ENCODE measurements around the gene SCARB1. TPM values are rescaled to one million over a fixed set of nuclear protein-coding genes. Genes with fewer than 3 reads are reported as not detected.

Gene SCARB1
- total and polyA plus RNA-seq, 5 experiments from 2014 or later, result 2.7 to 7.2 (median 3.9) TPM

DNA sequence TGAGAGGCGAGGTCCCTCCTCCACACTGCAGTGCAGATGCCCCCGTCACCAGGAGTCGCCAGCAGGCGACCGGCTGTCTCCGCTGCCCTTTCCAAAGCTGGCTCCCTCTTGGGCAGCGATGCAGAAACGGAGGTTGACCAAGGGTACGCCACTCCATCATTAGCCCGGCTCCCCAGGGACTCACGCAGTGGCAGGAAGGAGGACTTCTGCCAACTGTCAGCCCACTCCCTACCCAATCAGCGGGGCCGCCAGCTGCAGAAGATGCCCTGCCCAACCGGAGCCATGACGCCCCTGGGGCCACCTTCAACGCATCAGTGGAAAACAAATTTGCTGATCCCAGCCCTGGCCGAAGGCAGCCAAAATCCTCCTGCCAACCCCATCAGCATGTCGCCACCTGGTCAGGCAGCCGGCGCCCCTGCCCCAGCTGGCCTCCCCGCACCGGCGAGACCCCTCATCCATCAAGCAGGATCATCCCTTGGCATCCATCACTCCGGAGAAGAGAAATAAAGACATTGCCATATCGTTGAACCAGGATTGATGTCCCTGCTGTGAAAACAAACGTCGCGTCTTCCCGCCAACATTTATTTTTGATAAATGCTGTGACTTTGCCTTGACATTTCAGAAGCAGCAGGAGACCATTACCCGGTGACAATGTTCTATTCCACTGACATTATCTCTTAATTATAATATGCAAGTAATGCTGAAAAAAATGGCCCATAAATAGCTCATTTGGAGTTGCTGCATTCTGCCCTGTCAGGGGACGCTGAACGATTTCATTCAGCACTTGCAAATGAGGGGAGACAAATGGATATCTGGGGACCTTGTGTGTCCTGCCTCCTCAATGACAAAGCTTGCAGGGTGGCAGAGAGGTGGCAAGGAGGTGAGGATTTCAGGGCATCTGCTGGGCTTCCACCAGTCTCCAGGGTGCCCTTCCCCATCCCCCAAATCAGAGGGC lies 105.1 kb downstream of the SCARB1 start:
- POLR2A ChIA-PET, result no interaction called here
- no peak for DNase-seq
- H3K4me3 Mint-ChIP-seq, result no peak overlapping the region
- H3K36me3 Mint-ChIP-seq, result no peaks in the 10 kb centered on the region
- peaks cover 6 to 49% (median 23%) of the 10 kb centered on the region in 4 donors for H3K4me1 Mint-ChIP-seq
- peaks cover 0 to 7% (median 0%) of the 10 kb centered on the region in 5 donors for H3K27me3 Mint-ChIP-seq
- ATAC-seq, result no peak
- peaks cover 0 to 4% (median 0%) of the 10 kb centered on the region in 9 donors for H3K9me3 Mint-ChIP-seq
- no peak overlapping the region for H3K27ac Mint-ChIP-seq

DNA sequence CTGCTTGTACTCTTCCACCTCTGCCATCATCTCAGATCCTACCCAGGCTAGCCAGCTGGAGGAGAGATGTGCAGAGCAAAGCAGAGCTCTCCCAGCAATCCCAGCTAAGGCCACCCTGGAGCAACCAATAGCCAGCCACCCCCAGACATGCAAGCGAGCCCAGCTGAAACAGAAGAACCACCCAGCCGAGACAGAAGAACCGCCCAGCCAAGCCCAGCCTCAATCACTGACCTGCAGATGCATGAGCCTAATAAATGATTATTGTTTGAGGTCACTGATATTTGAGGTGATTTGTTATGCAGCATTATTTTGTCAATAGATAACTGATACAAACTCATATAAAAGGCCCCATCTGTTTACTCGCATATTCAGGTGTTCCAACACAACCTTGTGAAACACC lies 106.3 kb downstream of the SCARB1 start:
- Mint-ChIP-seq H3K4me1 (peaks cover 6 to 46% (median 17%) of the 10 kb centered on the region in 4 donors), H3K9me3 (peaks cover 0 to 5% (median 0%) of the 10 kb centered on the region in 9 donors), H3K27me3 (peaks cover 0 to 9% (median 0%) of the 10 kb centered on the region in 5 donors), H3K27ac (no peak overlapping the region), H3K4me3 (no peak overlapping the region), H3K36me3 (no peaks in the 10 kb centered on the region)
- DNase-seq (no peak), ATAC-seq (no peak)
- POLR2A ChIA-PET, result no interaction called here

DNA sequence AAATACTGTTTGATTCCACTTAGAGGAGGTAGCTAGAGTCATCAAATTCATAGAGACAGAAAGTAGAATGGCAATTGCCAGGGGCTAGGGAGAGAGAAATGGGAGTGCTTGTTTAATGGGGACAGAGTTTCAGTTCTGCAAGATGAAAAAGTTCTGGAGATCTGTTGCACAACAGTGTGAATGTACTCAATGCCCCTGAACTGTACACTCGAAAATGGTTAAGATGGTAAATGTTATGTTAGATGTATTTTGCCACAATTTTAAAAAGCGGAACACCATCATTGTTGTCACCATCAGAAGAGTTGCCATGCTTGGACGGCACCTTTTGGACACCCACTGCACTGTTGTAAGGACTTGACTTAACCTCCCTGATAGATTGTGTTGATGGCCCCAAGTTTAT lies 106.9 kb downstream of the SCARB1 start:
- no peak overlapping the region for H3K4me3 Mint-ChIP-seq
- DNase-seq (no peak), ATAC-seq (no peak)
- no peaks in the 10 kb centered on the region for H3K36me3 Mint-ChIP-seq
- H3K4me1 Mint-ChIP-seq, result peaks cover 6 to 43% (median 16%) of the 10 kb centered on the region in 4 donors
- POLR2A ChIA-PET, result no interaction called here
- no peak overlapping the region for H3K27ac Mint-ChIP-seq
- peaks cover 0 to 5% (median 0%) of the 10 kb centered on the region in 9 donors for H3K9me3 Mint-ChIP-seq
- peaks cover 0 to 9% (median 0%) of the 10 kb centered on the region in 5 donors for H3K27me3 Mint-ChIP-seq

DNA sequence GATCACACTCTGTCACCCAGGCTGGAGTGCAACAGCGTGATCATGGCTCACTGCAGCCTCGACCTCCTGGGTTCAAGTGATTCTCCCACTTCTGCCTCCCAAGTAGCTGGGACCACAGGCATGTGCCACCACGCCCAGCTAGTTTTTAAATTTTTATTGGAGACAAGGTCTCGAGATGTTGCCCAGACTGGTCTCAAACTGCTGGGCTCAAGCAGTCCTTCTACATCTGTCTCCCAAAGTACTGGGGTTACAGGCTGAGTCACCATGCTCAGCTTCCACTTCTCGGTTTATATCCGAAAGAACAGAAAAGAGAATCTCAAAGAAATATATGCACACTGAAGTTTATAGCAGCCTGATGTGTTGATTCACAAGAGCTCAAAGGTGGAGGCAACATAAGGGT lies 107.5 kb downstream of the SCARB1 start:
- H3K27me3 Mint-ChIP-seq, result peaks cover 0 to 10% (median 0%) of the 10 kb centered on the region in 5 donors
- DNase-seq (no peak), ATAC-seq (no peak)
- POLR2A ChIA-PET, result no interaction called here
- no peak overlapping the region for H3K4me3 Mint-ChIP-seq
- peaks cover 6 to 43% (median 15%) of the 10 kb centered on the region in 4 donors for H3K4me1 Mint-ChIP-seq
- no peaks in the 10 kb centered on the region for H3K36me3 Mint-ChIP-seq
- no peak overlapping the region for H3K27ac Mint-ChIP-seq
- H3K9me3 Mint-ChIP-seq, result peaks cover 0 to 5% (median 0%) of the 10 kb centered on the region in 9 donors

DNA sequence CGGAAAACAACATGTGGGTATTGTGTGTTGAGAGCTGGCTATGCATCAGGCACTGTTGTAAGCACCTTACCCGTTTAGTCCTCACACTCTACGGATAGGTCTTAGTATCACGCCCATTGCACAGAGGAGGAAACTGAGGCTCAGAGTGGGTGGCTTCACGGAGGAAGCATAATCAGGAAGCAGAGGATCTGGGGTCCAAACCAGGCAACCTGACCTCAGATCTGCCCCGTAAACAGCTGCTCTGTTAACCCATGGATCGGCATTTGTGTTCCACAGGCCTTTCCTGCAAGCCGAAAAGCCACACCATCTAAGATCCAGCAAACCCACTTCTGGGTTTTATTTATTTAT lies 107.9 kb downstream of the SCARB1 start:
- POLR2A ChIA-PET, result no interaction called here
- H3K36me3 Mint-ChIP-seq, result no peaks in the 10 kb centered on the region
- ATAC-seq (no peak), DNase-seq (no peak)
- H3K27ac Mint-ChIP-seq, result peak overlapping the region in 2 of 10 donors; percentile 41 to 63
- peaks cover 0 to 13% (median 0%) of the 10 kb centered on the region in 5 donors for H3K27me3 Mint-ChIP-seq
- H3K4me1 Mint-ChIP-seq, result peaks cover 7 to 43% (median 15%) of the 10 kb centered on the region in 4 donors
- H3K4me3 Mint-ChIP-seq, result peak overlapping the region in 5 of 10 donors; percentile 1 to 68 (median 50)
- H3K9me3 Mint-ChIP-seq, result peaks cover 0 to 5% (median 0%) of the 10 kb centered on the region in 9 donors

DNA sequence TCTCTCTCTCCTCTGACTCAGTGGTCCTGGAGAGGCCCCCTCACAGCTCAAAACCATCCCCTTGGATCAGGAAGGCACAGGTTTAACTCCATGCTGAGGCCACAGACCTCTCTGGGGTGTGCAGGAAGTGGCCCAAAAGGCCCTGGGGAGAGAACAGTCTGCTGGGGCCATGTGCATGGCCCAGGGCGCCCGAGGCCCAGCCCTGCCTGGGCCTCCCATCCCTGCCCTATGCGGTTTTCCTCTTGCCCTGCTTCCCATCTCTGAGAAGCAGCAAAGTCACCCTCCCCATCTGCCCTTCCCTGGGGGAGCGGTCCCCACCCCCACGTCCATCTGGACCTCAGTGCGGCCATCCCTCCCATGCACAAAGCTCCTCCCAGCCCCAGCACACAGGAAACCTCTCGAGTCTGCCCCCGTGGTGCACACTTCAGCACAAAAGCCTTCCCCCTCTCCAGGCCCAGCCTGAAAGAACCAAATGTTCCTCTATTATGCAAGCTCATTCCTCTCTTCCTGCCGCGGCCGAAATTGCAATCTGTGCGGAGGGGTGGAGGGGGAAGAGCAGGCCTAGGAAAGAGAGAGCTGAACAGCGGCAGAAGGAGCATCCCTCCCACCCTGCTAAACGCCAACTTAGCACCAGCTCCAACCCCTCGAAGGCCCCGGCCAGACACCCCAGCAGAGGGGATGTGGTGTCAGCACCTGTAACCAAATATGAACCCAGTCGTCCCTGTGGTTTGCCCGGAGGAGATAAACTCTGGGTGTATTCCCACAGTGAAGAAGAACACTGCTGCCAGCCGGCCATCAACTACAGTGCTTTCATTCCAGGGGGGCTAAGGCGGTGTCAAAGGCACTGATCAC lies 108.5 kb downstream of the SCARB1 start:
- H3K27me3 Mint-ChIP-seq, result peaks cover 0 to 13% (median 0%) of the 10 kb centered on the region in 5 donors
- H3K36me3 Mint-ChIP-seq, result no peaks in the 10 kb centered on the region
- DNase-seq (peak in 3 of 10 donors; percentile 18 to 44 (median 23)), ATAC-seq (peak; percentile 41 to 70)
- H3K9me3 Mint-ChIP-seq, result peaks cover 0 to 5% (median 0%) of the 10 kb centered on the region in 9 donors
- peaks cover 7 to 39% (median 21%) of the 10 kb centered on the region in 4 donors for H3K4me1 Mint-ChIP-seq
- H3K4me3 Mint-ChIP-seq, result peak overlapping the region in 9 of 10 donors; percentile 14 to 68 (median 50)
- peak overlapping the region in 4 of 10 donors; percentile 40 to 86 (median 61) for H3K27ac Mint-ChIP-seq
- POLR2A ChIA-PET, result no interaction called here

DNA sequence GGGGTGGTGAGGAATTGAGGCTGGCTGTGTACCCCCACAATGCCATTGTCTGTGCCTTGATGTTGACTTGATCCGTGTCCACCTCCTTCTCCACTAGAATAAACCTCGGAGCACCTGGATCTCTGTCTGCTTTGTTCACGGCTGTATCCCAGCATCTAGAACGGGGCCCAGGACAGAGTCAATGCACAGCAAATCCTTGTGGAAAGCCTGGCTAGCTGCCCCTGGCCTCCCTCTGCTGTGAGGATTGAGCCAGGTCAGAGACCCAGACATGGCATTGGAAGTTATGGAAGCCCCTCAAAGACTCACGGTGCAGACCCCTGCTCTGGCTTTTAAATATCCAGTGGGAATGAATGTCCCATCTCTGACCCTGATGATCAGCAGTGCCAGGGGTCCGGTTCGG lies 109.2 kb downstream of the SCARB1 start:
- Mint-ChIP-seq H3K36me3 (no peaks in the 10 kb centered on the region), H3K27ac (no peak overlapping the region), H3K4me1 (peaks cover 7 to 34% (median 23%) of the 10 kb centered on the region in 4 donors), H3K27me3 (peaks cover 0 to 13% (median 0%) of the 10 kb centered on the region in 5 donors), H3K4me3 (no peak overlapping the region), H3K9me3 (peaks cover 0 to 5% (median 0%) of the 10 kb centered on the region in 9 donors)
- DNase-seq (no peak), ATAC-seq (no peak)
- POLR2A ChIA-PET, result no interaction called here

DNA sequence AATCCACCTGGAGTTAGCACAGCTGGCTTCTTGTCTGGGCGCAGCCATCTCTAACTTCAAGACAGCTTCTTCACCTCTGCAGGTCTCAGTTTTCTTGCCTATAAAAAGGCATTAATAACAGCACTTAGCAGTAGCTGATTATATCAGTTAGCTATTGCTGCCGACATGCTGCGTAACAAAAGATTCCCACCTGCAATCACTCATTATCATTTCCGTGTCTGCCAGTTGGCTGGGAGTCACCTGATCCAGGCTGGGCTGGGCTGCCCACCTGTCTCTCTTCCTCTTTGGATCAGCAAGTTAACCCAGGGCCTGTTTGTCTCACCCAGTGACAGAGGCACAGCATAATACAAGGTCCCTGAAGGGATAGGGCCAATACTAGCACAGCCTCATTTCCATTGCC lies 109.7 kb downstream of the SCARB1 start:
- peak overlapping the region in 1 of 10 donors; percentile 52 for H3K27ac Mint-ChIP-seq
- no peak overlapping the region for H3K4me3 Mint-ChIP-seq
- peaks cover 0 to 5% (median 0%) of the 10 kb centered on the region in 9 donors for H3K9me3 Mint-ChIP-seq
- H3K4me1 Mint-ChIP-seq, result peaks cover 7 to 34% (median 23%) of the 10 kb centered on the region in 4 donors
- no peak for DNase-seq
- POLR2A ChIA-PET, result no interaction called here
- peaks cover 0 to 13% (median 0%) of the 10 kb centered on the region in 5 donors for H3K27me3 Mint-ChIP-seq
- H3K36me3 Mint-ChIP-seq, result no peaks in the 10 kb centered on the region
- no peak for ATAC-seq

DNA sequence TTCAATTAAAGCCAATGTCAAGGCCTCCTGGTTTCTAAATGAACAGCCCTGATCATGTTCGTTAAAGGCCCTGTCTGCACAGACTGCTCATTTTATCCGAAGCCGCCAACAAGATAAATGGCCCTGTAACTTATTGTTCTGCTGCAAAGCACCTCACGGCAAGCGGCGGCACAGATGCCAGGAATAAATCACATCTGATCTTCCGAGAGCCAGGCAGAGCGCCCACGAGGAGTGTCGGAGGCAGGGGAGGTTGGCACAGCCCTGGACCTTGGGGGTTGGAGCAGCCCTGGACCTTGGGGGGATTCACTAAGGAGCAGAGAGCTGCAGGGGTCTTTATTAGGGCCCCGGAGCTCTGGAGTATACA lies 110.5 kb downstream of the SCARB1 start:
- Mint-ChIP-seq H3K27ac (no peak overlapping the region), H3K4me1 (peaks cover 7 to 34% (median 23%) of the 10 kb centered on the region in 4 donors), H3K27me3 (peaks cover 0 to 13% (median 0%) of the 10 kb centered on the region in 5 donors), H3K9me3 (peaks cover 0 to 5% (median 0%) of the 10 kb centered on the region in 9 donors), H3K36me3 (no peaks in the 10 kb centered on the region), H3K4me3 (peak overlapping the region in 1 of 10 donors; percentile 30)
- no peak for ATAC-seq
- DNase-seq, result no peak
- POLR2A ChIA-PET, result no interaction called here

DNA sequence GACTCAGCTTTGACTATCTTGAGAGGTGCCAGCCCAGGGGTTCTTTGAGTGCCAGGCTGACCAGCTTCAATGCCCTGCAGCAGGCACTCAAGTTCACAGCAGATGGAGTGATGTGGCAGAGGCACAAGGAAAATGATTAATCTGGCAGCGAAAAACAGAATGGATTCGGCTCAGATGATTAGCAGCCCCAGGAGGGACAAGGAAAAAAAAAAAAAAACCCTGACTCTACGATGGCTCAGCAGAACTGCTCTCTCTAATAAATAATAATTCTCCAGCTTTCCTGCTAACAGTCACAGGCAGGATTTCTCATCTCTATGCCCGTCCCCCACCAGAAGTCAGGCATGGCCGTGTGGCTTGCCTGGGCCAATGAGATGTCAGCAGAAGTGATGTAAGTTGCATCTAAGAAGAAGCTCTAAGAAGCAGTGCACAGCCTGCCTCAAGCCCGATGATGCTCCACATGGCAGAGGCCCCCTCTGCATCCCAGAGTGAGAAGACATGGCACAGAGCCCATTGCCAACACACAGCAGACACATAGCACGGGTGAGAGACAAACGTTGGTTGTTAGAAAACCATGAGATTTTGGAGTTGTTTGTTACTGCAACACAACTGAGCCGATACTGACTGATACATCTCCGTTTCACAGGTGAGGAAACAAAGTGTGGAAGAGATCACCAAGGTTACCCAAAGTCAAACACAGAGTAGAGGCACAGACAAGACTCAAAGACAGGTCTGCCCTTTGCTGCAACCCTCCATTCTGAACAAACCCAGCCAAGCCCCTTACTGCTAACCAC lies 111.0 kb downstream of the SCARB1 start:
- no peak overlapping the region for H3K4me3 Mint-ChIP-seq
- no peak for DNase-seq
- H3K4me1 Mint-ChIP-seq, result peaks cover 7 to 35% (median 23%) of the 10 kb centered on the region in 4 donors
- H3K36me3 Mint-ChIP-seq, result no peaks in the 10 kb centered on the region
- H3K27ac Mint-ChIP-seq, result no peak overlapping the region
- POLR2A ChIA-PET, result no interaction called here
- peaks cover 0 to 11% (median 0%) of the 10 kb centered on the region in 5 donors for H3K27me3 Mint-ChIP-seq
- H3K9me3 Mint-ChIP-seq, result peaks cover 0 to 5% (median 0%) of the 10 kb centered on the region in 9 donors
- ATAC-seq, result no peak

DNA sequence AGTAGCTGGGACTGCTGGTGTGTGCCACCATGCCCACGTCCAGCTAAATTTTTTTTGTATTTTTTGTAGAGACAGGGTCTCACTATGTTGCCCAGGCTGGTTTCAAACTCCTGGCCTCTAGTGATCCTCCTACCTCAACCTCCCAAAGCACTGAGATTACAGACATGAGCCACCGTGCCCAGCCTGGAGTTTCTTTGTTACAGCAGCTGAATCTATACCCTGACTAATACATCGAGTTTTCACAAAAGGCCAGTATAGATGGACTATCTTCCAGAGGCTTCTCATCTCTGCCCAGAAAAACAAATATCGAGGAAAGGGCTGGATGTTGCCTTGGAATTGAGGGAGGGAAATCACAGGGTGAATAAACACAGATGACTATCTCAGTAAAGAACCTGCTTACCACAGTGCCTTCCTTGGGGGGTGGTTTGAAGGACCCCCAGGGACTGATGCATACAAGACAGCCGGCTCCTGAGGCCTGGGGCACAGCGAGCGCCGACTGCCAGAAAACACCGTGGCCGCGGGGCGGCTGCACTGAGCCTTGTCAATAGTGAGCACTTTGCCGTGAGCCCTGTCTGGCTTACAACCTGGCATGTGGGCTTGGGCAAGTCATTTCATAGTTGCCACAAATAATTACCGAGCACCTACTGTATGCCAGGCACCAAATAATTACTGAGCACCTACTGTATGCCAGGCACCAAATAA lies 111.9 kb downstream of the SCARB1 start:
- DNase-seq, result no peak
- H3K36me3 Mint-ChIP-seq, result no peaks in the 10 kb centered on the region

More for the DNA sequence above, 111.9 kb downstream of the SCARB1 start:
- Mint-ChIP-seq H3K4me3 (no peak overlapping the region), H3K27me3 (peaks cover 0 to 8% (median 0%) of the 10 kb centered on the region in 5 donors), H3K27ac (peak overlapping the region in 1 of 10 donors; percentile 74), H3K9me3 (peaks cover 0 to 5% (median 0%) of the 10 kb centered on the region in 9 donors), H3K4me1 (peaks cover 7 to 32% (median 23%) of the 10 kb centered on the region in 4 donors)
- POLR2A ChIA-PET, result interaction anchor here (0.8 kb wide), 1 partner anchor 168 kb away, joined by 4 read pairs; no protein-coding TSS in a partner anchor
- no peak for ATAC-seq

Data from naive thymus-derived CD8-positive, alpha-beta T cell (primary cell).